GM18909 (cell line): ENCODE results near the gene CABYR.
"Not testable (repeated sequence)": the region's sequence is repeated elsewhere in the genome, so short reads cannot be mapped to it uniquely, and the experiment has no call there.

Experiments used
- ATAC-seq: cut with Tn5 transposase; IDR thresholded peaks from one replicate; pipeline ENCODE4 v1.9.1; 2021; ENCODE audit warnings: mild to moderate bottlenecking; ENCODE audit not compliant: unreplicated experiment, poor library complexity

CABYR gene

DNA sequence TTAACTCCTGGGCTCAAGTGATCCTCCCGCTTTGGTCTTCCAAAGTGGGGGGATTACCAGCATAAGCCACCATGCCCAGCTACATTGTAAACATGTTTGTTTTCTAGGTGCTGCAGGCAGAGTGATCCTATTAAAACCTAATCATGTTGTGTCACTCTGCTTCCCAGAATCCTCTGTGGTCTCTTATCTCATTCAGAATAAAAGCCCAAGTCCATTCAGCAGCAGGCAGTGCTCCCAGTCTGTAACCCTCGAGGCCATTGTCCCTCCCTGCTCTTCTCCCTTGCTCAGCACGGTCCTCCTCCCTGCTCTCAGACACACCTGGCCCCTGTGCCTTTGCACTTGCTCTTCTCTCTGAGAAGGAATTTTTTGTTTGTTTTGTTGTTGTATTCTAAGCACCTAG is 11.1 kb upstream of the CABYR start:
- ATAC-seq: no peak

DNA sequence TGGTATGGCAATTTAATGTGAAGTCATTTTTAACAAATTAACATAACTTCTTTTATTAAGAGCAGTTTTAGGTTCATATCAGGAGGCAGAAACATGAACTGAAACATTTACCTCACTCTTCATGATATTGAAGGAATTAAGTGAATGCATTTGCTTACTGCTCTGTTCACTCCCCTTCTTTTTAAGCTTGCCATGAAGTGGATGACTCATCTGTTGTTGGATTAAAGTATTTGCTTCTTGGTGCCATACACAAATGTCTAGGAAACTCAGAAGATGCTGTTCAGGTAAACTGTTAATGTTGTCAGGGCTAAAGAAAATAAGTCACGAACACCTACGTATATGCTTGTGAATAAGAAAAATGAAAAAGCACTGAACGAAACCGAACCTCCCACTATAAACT is 10.2 kb upstream of the CABYR start:
- no peak for ATAC-seq

DNA sequence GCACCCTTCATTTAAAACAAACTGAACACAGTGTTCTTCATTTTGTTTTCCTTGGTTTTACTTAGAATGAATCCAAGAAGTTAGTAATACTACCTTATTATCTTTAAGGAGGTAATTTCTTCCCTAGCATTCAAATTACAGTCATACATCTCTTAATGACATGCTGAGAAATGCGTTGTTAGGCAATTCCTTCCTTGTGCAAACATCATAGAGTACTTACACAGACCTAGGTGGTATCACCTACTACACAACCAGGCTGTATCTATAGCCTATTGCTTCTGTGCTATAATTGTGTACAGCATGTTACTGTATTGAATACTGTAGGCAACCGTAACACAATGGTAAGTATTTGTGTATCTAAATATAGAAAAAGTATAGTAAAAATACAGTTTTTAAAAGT is 8.4 kb upstream of the CABYR start:
- ATAC-seq: no peak

DNA sequence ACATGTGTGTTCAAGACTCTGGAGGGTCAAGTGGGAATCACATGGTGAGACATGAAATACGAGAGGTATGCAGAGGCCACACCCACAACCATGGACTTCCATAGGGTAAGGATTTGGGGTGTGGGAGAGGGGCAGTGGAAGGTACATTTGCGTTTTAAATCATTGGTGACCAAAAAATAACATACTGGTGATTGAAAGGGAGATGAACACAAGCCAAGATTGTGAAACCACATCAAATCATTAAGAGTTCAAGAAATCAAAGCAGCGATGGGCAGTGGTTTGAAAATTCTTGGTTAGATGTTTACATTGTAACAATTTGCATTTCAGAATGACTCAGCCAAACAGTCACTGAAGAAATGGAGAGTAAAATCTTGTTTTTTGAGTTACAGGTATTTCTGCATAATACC is 1.9 kb upstream of the CABYR start:
- no peak for ATAC-seq

DNA sequence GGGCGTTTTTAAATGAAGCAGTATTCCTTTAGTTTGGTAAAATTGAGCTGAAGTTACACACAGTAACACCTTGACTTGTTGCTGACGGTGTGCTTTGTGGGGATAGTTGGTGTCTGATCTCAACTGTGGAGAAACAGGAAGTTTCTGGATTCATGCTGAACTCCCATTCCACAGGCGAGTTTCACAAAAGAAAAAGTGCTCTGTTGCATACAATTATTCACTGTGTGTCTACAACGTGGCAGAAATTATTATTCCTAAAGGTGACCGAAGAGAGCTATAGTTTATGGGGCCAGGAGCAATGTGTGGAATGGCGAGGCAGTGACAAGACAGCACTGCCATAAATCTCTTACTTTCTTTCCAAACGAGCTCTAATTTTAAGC is 463 bp upstream of the CABYR start:
- no peak for ATAC-seq

DNA sequence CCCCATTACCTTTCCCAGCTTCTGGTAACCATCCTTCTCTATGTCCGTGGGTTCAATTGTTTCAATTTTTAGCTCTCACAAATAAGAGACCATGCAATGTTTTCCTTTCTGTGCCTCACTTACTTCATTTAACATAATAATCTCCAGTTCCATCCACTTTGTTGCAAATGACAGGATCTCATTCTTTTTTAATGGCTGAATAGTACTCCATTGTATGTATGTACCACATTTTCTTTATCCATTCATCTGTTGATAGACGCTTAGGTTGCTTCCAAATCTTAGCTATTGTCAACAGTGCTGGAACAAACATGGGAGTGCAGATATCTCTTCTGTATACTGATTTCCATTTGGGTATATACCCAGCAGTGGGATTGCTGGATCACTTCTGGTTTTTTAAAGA is 1.8 kb downstream of the CABYR start:
- no peak for ATAC-seq

DNA sequence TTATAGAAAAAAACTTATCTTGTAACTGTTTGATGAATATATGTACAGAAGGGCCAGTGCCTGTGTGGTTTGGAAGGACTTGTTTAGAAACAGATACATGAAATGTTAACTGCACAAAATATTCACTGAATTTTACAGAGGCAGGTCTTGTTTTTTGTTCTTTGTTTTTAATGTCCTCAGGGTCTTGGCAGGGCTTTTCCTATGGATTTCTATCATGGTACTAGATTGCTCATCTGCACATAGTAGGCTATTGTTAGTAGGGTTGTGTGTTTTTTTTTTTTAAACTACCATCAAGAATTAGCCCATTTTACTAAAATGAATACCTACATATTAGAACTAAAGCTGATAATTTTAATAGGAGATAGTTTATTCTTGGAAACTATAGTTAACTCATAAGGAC is 3.5 kb downstream of the CABYR start:
- ATAC-seq: no peak

DNA sequence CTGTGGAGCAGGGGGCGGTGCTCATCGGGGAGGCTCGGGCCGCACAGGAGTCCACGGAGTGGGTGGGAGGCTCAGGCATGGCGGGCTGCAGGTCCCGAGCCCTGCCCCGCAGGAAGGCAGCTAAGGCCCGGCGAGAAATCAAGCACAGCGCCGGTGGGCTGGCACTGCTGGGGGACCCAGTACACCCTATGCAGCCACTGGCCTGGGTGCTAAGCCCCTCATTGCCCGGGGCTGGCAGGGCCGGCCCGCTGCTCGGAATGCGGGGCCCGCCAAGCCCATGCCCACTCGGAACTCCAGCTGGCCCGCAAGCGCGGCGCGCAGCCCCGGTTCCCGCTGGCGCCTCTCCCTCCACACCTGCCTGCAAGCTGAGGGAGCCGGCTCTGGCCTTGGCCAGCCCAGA is 10.7 kb downstream of the CABYR start:
- ATAC-seq: not testable (repeated sequence)

DNA sequence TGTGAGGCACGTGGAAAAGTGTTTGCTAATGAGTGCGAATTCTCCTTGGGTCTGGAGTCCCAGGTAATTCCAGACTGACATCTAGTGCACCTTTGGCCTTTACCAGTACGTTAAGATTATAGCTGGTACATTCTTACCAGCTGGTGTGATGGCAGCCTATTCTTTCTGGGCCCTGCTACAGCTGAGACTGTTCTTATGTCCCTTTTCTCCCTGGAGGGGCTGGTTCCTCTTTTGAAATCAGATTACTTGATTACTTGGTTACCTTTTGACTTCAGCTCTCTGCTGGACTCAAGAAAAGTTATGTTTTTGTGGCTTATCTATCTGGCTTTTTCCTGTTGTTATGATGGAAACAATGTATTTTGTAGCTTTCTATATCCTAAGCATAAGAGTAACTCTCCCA is 14.5 kb downstream of the CABYR start:
- ATAC-seq: no peak

DNA sequence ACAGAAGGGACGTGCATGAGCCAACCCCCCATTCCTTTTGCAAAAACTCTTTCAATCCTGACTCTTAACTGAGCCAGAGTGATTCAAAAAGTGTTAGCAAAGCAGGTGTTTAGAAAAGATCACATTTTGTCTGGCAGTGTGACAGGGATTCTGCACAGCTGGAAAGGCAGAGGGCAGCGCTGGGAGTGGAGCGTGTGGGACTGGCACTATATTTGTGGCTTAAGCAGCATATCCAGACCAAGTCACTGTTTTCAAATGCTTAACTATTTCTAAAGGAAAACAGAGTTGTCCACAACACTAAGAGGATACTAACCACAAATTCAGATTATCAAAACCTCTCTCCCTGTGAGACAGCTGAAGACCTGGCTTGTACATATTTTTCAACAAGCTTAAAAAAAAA is 19.0 kb downstream of the CABYR start:
- ATAC-seq: no peak

DNA sequence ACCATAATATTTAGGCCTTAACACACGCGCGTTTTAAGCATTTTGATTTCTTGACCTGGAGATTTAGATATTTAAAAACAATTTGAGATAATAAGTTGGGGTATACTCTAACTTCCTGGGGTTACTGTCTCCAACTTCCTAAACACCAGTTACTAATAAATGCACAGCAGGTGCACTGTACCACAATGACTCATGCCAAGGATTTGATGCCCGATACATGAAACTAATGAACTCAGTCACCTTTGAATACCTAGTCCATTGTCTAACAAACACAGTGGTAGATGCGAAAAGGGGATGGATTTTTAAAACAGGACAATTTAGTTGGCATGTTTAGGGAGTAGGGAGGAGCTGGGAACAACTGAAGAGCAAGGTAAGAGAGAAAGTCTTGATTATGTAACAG is 21.2 kb downstream of the CABYR start:
- ATAC-seq: no peak

DNA sequence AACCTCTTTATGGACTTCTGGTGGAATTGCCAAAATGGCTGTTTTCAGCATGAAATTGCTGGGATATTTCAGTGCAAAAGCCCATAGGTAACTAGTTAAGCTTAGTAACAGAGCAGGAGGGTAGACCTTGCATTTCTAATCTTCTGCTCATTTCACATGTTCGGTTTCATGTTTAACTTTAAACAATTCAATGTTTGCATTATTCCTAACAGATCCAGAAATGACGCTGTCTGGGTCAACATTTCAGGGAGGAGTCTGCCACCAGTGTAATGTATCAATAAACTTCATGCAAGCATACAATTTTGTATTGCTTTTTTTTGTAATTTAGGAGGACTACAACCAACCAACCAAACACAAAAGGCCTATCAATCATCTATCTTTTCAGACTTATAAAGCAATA is 22.4 kb downstream of the CABYR start:
- no peak for ATAC-seq

DNA sequence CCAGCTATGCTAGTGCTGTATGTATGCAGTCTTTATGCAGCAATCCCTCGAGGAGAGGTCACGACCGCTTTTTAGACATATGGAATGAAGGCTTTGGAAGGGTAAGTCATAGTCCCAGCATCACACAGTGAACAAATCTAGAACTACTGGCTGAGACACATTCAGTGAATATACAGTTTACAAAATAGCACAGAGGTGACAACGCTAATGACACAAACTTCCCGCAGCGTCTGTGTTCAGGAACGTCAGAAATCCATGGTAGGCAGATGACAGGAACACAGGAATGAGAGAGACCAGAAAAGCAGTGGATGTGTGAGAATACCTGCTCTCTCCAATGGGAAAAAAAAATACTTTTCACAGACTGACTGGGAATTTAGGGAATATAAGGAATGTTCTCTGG is 29.6 kb downstream of the CABYR start:
- ATAC-seq: no peak

DNA sequence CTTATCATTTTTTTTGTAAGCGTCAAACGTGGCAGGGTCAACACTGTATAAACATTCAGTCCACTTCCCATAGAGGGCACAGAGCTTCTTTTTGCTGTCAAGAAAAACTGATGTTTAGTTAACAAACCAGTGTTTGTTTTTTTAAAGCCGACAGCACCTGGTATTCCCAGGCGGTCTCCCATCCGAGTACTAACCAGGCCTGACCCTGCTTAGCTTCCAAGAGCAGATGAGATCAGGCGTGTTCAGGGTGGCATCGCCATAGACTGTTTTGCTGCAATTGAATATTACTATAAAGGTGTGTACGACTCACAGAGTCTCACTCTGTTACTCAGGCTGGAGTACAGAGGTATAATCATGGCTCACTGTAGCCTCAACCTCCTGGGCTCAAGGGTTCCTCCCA is 31.5 kb downstream of the CABYR start:
- ATAC-seq: no peak

DNA sequence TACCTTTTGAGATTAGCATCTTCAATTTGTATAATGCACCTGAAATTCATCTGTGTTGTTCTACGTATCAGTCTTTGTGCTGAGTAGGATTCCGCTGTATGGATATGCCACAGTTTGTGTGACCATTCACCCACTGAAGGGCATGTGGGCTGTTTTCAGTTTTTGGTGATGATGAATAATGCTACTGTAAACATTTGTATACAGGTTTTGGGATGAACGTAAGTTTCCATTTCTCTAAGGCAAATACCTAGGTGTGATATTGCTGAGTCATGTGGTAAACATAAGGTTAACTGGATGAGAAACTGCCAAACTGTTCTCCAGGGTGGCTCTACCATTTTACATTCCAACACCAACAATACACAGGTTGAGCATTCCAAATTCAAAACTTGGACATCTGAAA is 35.1 kb downstream of the CABYR start:
- ATAC-seq: no peak

DNA sequence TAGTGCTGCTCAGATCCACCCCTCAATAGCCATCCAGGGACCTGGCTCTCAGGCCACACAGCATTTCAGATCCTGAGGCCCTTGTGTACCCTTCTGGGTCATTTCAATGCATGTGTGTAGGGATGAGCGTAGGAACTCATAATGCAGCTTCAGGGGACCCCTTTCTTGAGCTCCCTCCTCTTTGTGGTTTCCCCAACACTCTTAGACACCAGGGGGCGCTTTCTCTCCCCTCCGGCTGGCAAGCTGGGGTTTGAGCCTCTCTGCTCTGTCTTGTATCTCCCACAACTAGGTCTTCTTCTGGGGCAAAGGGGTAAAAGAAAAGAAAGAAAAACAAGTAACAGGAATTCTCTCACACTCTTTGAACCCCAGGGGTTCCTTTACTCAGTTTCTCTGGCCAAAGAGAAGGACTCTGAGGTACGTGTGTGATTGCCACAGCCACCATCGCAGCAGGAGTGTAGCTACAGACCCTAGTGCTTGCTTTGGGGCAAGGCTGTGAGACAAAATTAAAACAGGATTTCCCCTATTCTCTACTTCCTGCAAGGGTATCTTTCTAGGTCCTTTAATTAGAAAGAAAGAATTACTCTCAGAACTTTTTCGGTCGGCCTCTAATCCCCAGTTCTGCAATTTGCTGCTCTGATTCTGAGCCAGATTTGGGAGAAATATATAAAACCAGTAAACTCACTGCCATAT is 38.0 kb downstream of the CABYR start:
- peak; percentile 88 for ATAC-seq

DNA sequence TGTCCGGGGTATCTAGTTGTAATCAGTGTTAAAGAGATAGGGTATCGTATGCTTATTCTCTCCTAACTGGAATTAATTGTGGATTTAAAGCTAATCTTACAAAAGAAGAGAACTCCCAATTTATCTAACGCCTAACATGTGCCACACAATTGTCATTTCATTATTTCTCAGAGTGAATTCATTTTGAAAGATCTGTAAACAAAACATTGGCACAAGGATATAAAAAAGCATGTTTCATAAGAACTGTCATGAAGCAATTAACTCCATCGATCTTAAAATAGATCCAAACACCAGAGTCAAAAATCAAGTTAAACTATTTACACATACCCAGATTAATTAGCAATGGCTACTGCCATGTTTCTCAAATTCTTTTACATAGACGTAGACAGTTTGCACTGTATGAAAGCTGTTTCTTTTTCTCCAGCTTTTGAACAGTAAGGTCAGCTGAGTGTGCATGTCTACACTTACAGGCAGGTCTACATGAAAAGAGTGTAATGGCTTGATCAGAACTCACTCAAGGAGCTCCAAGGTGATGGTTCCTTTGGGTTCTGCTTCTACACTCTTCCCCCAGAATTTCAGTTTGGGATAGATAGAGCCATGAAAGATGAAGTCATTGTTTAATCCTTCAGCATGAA is 38.8 kb downstream of the CABYR start:
- no peak for ATAC-seq

DNA sequence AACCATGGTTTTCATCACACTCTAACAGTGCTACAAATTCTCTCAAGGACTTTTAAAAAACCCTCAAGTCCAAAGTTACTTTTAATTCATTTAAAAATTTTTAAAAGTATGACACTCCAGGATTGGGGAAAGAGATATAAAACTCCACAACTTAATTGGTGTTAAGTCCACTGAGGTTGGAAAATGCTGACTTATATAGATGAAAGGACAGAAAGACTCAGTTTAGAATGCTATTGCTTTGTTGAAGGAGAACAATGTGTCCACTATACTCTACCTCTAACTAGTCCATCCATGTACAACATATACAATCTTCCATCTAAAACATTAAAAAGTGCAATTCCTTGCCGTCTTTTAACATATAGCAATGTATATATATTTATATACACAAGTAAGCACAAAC is 41.2 kb downstream of the CABYR start:
- no peak for ATAC-seq

DNA sequence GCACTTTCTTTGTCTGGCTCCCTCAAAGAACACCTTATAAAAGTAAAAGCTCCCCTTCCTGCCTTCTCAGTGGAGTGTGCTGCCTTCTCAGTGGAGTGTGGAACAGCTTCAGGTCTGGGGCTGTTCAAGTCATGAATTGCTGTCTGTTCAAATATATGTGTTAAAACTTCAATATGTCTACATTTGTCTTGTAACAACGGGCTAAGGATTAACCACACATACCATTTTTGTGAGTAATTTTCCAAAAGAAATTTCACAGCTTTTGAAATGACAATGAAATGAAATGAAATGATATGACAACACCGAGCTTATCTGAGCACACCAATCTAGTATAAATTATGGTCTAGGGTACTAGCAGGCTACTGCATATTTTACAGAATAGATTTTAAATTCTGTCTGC is 42.9 kb downstream of the CABYR start:
- no peak for ATAC-seq

DNA sequence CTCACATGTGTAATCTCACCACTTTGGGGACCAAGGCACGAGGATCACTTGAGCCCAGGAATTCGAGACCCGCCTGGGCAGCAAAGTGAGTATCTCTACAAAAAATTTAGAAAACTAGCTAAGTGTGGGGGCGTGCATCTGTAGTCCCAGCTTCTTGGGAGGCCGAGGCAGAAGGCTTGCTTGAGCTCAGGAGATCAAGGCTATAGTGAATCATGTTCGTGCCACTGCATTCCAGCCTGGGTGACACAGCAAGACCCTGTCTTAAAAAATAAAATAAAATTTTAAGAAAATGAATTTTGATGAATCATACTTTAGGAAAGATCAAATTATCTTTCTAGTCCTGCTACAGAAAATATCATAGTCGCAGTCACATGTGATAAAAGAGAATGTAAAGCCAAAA is 46.9 kb downstream of the CABYR start:
- no peak for ATAC-seq

DNA sequence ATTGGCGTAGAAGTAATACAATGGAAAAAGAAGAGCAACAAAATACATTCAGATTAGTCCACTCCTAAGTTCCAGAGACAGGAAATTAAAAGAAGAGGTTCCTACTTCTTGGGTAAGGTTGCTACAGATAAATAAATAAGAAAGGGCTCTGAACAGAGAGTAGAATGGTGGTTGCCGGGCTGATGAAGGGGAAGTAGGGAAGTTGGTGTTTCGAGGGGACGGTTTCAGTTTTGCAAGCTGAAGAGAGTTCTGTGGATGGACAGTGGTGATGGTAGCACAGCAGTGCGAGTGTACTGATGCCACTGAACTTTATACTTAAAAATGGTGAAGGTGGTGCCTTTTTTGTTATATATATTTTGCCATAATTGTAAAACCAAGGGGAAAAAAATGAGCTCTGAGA is 48.2 kb downstream of the CABYR start:
- peak; percentile 71 for ATAC-seq

DNA sequence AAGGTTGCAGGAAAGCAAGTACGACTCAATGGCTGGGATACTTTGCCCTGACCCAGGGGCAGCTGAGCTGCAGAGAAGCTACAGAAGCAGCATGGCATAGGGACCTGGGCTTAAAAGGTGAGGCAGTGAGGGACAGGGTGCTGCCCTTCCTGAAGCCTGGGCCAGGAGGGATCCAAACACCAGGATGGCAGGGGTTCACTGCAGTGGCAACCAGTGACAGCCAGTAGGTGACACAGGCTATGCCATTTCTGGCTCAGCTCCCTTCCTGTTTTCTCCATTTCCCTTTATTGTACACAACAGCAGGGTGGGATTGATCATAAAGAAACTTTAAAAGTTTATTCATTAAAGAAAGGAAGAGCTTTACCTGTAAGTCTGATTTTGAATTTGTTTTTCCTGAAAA is 48.8 kb downstream of the CABYR start:
- ATAC-seq: no peak

DNA sequence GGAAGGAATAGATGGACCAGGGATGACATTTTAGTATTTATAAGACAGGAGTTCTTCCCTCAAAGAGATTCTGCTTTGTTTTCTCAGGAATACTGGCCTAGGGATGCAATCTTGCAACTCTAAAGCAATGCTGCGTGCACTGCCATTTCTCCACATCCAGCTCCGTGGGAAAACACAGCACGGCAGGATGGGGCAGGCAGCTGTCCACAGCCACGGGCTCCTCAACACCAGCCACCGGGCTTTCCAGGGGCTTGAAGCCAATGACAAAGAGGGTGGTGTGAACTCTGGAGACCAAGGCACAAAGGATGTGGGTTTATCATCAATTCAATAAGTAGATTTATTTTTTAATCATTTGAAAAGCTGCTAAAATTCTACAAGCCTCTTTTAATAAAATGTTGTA is 49.3 kb downstream of the CABYR start:
- ATAC-seq: no peak
